DMS53 (cell line): Measurements from ENCODE around the gene DHX34.
A peak's percentile ranks its signal among the peaks of the same experiment; 100 is the strongest.
"Not testable (repeated sequence)": the region's sequence is repeated elsewhere in the genome, so short reads cannot be mapped to it uniquely, and the experiment has no call there.

ENCODE experiments used
- DNase-seq: peaks from one replicate; lab custom pipeline; 2025; lab: John Stamatoyannopoulos, UW

DHX34 gene

DNA sequence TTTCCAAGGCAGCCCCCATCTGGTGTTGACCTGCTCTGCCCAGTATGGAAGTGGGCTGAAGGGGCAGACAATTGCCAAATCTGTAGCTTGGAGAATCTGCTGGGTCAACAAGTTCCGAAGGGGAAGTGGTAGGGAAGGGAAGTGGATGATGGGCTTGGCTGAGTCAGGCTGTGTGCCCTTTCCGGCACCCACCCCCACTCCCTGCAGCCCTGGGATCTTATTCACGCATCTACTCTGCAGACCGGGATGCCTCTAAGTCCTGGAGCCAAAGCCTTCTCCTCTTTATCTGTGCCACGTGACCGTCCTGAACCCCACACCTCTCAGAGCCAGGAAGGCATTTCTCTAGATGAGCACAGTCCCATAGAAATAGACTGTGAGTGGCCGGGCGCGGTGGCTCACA is 24.6 kb upstream of the DHX34 start:
- no peak for DNase-seq

DNA sequence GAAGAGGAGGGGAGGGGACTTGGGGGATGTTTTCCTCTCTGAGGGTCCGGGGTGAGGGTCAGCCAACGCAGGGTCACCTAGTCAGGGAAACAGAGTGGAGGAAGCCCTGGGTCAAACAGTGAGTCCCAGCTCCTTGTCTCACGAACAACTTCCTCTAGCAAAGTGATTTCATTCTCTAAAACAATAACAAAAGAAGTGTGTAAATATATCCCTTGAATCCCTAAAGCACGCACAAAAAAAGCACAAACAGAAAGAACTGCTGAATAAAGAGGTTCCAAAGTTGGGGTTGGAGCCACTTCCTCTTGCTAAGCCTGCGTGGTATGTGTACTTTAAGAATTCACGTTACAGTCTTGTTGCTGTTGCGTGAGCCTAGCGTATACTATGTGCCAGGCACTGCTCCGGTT is 18.6 kb upstream of the DHX34 start:
- DNase-seq: no peak

DNA sequence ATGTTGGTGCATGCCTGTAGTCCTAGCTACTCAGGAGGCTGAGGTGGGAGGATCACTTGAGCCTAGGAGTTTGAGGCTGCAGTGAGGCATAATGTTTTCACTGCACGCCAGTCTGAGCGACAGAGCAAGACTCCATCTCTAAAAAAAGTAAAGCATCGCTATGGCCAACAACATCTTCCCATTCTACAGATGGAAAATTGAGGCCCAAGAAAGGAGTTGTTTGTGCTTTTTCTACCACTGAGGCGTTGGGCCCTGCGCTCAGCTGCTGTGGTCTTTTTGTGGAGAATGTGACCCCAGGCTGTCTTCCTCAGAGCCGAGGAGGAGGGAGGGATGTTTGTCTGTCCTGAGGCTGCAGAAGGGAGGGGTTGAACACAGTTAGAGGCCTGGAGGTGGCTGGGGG is 17.6 kb upstream of the DHX34 start:
- DNase-seq: no peak

DNA sequence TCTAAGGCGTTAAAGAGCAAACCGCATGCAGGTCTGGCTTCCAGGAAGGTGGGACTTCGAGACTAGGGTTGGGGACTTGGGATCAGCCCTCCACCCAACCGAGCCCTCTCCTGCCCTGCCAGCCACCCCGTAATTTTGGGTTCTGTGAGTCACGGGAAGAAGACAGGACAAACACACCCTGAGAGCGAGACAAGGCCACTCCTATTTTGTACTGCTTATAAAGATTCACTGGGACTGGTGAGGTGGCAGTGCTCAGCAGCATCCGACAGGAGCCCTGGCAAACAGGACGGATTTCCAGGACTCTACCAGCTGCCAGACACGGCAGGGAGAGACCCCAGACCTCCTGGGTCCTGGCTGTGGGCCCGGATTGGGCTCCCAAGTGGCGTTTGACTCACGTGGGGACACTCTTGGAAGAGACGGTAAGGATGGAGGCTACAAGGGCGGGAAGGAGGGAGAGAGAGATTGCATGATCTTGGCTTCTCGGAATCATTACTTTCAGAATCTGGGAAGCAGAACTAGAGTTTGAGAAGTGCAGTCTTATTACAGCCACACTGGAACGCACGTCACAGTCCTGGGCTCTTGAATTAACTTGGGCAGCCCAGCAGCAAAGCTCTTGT is 17.1 kb upstream of the DHX34 start, which contains the start of gene C5AR2:
C5AR2 (plus strand) TSS at position 245 of the 617 bp plus-strand sequence. CDS start 8,625 bp downstream, outside the sequence.
- no peak for DNase-seq

DNA sequence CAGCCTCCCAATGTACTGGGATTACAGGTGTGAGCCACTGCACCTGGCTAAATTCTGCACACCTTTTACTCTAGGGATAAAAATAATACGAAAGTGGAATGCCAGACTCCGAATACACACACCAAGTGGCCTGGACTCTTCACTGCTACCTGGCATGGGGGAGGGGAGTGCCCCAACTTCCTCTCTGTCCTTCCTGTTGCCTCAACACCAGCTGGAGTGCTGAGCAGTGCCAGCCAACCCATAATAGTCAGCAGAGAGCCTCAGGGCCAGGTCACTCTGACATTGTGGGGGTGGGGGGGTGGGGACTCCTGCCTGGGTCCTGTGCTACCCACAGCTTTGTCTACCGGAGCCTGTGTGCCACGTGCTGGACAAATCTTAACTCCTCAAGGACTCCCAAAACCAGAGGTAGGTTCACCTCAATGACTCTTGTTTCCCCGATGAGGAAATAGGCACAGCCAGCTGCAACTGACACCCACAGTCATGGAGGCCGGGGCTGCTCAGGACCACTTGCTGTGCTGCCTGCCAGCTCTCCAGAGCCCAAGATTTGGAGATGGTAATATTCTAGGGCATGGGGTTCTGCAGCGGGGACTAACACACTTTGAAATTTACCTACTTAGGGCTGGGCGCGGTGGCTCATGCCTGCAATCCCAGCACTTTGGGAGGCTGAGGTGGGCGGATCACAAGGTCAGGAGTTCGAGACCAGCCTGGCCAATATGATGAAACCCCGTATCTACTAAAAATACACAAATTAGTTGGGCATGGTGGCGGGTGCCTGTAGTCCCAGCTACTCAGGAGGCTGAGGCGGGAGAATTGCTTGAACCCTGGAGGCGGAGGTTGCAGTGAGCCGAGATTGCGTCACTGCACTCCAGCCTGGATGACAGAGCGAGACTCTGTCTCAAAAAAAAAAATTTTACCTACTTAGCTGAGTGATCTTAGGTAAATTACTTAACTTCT is 12.1 kb upstream of the DHX34 start:
- DNase-seq: peak; percentile 62

DNA sequence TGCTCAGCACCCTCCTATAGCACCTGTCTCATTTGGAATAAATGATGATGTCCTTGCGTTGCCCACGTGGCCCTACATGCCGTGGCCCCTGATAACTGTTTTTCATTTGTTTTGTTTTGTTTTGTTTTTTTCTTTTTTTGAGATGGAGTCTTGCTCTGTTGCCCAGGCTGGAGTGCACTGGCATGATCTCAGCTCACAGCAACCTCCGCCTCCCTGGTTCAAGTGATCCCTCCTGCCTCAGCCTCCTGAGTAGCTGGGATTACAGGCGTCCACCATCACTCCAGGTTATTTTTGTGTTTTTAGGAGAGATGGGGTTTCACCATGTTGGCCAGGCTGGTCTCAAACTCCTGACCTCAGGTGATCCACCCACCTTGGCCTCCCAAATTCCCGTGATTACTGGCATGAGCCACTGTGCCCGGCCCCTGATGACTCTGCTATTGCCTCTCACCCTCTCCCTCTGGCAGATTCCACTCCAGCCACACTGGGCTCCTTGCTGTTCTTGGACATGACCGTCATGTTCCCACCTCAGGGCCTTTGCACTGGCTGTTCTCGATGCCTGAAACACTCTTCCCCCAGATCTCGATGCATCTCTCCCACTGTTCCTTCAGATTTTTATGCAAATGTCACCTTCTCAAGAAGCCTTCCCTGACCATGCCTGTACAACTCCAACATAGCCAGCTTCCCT is 9.8 kb upstream of the DHX34 start:
- DNase-seq: no peak

DNA sequence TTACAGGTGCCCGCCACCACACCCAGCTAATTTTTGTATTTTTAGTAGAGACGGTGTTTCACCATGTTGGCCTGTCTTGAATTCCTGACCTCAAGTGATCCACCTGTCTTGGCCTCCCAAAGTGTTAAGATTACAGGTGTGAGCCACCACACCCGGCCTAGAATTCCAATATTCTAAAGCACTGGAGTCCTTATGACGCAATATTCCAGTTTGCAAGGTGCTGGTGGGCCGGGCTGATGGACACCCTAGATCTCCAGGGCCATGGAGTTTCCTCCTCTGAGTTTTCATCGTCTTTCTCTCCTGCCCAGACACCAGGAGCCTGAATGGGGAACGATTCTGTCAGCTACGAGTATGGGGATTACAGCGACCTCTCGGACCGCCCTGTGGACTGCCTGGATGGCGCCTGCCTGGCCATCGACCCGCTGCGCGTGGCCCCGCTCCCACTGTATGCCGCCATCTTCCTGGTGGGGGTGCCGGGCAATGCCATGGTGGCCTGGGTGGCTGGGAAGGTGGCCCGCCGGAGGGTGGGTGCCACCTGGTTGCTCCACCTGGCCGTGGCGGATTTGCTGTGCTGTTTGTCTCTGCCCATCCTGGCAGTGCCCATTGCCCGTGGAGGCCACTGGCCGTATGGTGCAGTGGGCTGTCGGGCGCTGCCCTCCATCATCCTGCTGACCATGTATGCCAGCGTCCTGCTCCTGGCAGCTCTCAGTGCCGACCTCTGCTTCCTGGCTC is 8.5 kb upstream of the DHX34 start:
- DNase-seq: no peak

DNA sequence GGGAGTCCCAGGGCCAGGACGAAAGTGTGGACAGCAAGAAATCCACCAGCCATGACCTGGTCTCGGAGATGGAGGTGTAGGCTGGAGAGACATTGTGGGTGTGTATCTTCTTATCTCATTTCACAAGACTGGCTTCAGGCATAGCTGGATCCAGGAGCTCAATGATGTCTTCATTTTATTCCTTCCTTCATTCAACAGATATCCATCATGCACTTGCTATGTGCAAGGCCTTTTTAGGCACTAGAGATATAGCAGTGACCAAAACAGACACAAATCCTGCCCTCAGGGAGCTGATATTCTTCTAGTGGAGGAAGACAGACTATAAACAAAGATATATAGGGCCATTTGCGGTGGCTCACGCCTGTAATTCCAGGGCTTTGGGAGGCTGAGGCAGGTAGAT is 7.4 kb upstream of the DHX34 start:
- DNase-seq: no peak

DNA sequence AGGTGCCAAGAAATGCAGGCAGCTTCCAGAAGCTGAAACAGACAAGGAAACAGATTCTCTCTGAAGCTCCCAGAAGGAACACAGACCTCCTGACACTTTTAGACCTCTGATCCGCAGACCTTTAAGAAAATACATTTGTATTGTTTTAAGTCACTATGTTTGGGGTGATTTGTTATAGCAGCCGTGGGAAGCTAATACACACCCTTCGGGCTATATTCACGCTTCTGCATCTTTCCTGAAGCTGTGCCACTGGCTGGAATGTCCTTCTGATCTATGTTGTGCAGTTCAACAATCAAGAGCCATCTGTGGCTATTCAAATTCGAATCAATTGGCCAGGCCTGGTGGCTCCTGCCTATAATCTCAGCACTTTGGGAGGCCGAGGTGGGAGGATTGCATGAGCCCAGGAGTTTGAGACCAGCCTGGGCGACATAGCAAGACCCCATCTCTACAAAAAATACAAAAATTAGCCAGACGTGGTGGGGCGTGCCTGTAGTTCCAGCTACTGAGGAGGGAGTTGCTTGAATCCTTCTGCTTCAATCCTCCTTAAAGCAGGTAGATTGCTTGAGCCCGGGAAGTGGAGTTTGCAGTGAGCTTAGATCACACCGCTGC is 5.8 kb upstream of the DHX34 start:
- DNase-seq: no peak

DNA sequence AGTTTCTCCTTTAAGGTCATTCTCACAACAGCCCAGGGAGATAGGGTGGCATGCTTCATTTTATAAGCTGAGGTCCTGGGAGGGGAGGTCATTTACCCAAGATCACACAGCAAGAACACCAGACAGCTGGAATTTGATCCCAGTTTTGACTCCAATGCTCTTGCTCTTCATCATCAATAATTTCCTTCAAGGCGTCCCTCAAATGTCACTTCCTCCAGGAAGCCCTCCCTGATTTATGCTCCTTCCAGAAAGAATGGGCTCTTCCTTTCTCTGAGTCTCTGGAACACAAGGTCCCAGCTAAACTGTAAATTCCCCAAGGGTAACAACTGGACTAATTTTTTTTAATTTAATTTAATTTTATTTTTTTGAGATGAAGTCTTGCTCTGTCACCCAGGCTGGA is 4.7 kb upstream of the DHX34 start:
- DNase-seq: no peak

DNA sequence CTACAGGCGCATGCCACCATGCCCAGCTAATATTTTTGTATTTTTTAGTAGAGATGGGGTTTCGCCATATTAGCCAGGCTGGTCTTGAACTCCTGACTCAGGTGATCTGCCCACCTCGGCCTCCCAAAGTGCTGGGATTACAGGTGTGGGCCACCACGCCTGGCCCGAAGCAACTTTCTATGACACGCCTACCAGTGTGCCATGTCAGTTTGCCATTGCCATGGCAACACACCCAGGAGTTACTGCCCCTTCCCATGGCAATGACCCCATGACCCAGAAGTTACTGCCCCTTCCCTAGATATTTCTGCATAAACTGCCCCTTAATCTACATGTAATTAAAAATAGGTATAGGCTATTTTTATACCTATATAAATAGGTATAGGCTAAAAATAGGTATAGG is 3.1 kb upstream of the DHX34 start:
- DNase-seq: not testable (repeated sequence)

DNA sequence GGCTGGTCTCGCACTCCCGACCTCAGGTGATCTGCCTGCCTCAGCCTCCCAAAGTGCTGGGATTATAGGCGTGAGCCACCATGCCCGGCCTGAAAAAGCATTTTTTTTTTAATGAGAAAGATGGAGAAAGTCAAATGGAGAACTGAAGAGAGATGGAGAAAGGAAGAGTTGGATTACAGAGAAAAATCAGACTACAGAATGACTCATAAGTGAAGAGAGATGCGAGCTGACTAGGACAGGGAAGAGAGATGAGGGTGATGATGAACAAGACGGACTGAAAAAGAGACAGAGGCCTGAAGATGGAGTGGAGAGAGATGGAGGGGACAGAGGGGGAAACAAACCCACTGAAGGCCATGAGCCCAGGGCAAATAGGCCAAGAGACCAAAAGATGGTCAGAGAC is 1.5 kb downstream of the DHX34 start:
- DNase-seq: no peak

DNA sequence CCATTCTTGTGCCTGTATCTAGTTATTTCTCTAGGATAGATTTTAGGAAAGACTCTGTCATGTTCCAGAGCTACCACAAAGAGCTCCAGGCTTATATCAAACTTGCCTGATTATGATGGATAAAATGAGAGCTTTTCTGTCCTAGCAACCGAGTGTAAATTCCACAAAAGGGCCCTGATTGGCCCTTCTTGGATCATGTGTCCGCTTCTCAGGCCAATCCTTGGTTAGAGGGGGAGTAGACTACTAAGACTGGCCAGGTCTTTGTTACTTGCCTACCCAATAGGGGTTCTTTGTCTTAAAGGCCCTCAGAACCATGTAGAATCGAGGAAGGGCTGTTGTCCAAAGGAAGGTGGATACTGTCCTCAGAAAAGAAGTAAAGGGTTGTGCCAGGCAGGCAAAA is 2.4 kb downstream of the DHX34 start:
- DNase-seq: peak; percentile 21

DNA sequence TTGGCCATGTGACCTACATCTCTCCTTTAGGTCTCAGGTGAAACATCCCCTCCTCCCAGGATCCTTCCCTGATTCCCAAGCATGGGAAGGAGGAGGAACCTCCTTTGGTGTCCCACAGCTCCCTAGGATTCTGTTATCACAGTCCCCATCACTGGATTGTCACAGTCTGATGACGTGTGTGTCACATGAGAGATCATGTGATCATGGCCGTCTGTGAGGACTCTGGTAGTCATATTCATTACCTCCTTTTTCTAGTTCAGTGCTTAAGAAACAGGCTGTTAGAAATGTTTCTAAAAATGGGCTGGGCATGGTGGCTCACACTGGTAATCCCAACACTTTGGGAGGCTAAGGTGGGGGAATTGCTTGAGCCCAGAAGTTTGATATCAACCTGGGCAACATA is 3.0 kb downstream of the DHX34 start:
- no peak for DNase-seq

DNA sequence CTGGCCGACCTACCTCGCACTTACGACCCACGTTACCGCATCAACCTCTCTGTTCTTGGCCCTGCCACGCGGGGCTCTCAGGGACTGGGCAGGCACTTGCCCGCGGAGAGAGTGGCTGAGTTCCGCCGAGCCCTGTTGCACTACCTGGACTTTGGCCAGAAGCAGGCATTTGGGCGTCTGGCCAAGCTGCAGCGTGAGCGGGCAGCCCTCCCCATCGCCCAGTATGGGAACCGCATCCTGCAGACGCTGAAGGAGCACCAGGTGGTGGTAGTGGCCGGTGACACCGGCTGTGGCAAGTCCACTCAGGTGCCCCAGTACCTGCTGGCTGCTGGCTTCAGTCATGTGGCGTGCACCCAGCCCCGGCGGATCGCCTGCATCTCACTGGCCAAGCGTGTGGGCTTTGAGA is 4.2 kb downstream of the DHX34 start:
- peak; percentile 20 for DNase-seq

DNA sequence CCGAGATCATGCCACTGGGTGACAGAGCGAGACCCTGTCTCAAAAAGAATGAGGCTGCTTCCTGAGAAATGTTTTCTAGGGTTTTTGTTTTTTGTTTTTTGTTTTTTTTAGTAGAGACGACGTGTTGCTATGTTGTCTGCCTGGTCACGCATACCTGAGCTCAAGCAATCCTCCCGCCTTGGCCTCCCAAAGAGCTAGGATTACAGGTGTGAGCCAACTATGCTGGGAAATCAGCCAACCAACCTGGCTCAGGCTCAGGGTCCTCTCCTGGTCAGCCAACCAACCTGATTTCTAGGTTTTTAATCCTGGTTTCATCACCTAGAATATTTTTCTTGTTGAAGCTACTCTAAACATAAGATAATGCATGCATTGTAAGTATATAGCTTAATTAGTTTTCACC is 7.8 kb downstream of the DHX34 start:
- no peak for DNase-seq

DNA sequence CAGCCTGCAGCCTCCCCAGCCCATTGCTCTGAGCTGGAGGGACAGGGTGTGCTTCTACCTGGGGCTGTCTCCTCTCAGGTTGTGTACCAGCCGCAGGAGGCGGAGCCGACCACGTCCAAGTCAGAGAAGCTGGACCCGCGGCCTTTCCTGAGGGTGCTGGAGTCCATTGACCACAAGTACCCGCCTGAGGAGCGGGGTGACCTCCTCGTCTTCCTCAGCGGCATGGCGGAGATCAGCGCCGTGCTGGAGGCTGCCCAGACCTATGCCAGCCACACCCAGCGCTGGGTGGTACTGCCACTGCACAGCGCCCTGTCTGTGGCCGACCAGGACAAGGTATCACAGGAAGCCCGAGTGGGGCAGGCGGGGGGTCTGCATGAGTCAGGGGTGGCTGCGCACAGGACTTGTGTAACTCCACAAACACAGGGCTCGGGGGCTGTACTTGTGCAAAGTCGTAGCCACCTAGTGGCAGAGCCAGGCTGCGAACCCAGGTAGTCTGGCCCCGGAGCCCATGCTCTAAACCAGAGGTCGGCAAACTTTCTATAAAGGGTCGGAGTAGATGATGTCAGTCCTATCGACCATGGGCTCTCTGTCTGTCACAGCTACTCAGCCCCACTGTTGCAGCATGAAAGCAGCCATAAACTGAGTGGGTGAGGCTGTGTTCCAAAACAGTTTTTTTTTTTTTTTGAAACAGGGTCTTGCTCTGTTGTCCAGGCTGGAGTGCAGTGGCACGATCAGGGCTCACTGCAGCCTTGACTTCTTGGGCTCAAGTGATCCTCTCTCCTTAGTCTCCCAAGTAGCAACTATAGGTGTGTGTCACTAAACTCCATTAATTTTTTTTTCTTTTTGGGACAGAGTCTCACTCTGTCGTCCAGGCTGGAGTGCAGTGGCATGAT is 8.9 kb downstream of the DHX34 start:
- DNase-seq: peak; percentile 28

DNA sequence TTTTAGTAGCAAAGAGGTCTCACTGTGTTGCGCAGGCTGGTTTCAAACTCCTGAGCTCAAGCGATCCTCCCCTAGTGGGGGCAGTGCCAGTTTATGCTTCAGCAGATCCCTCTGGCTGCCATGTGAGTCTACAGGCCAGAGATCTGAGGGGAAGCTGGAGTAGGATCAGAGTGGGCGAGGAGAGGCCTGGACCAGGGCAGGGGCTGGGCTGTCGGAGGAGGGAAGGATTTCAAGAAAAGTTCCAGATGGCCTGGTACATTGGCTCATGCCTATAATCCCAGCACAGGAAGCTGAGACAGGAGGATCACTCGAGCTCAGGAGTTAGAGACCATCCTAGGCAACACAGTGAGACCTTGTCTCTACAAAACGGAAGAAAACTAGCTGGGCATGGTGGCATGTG is 9.8 kb downstream of the DHX34 start:
- DNase-seq: no peak

DNA sequence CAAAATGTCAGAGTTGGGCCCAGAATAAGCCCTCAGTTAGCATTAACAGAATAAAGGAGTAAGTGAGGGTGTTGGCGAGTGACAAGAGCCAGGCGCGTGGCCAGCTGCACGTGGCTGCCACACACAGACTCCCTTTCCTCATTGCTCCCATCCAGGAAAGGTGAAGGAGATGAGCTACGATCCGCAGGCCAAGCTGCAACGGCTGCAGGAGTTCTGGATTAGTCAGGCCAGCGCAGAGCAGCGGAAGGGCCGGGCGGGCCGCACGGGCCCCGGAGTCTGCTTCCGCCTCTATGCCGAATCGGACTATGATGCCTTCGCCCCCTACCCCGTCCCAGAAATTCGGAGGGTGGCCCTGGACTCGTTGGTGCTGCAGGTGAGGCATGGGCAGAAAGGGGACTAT is 13.2 kb downstream of the DHX34 start:
- DNase-seq: no peak

DNA sequence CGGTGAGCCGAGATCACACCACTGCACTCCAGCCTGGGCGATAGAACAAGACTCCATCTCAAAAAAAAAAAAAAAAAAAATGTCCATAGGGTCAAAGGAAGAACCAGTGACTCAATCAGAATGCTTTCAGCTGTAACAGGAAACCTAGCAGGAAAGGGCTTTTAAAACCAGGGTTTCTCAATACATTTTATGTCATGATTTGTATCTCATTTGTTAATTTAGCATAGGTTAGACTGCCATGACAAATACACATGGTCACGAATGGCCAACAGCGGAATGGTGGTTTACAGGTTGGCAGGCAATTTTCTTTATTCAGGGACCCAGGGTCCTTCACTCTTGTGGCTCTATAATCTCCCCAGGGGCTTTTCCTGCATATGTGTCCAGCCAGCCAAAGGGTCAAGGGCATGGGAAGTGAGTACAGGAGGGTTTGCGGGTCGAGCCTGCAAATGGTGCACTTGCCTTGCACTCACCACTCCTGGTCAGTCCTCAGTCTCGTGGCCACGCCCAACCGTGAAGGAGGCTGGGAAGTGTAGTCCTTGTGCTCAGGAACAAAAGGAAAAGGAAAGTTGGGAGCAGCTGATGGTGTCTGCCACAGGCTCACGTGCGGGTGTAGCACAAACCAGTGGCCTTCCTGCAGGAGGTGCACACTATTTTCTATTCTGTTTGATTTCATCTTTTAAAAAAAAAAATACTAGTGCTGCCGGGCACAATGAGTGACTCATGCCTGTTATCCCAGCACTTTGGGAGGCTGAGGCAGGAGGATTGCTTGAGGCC is 14.8 kb downstream of the DHX34 start:
- DNase-seq: peak; percentile 24
